ENCODE results near the gene TMEM51.

TMEM51 gene

GRCh38 chr1:15222653-15223303, 69.2 kb downstream of the TMEM51 start:
- no peak for DNase-seq

DNA sequence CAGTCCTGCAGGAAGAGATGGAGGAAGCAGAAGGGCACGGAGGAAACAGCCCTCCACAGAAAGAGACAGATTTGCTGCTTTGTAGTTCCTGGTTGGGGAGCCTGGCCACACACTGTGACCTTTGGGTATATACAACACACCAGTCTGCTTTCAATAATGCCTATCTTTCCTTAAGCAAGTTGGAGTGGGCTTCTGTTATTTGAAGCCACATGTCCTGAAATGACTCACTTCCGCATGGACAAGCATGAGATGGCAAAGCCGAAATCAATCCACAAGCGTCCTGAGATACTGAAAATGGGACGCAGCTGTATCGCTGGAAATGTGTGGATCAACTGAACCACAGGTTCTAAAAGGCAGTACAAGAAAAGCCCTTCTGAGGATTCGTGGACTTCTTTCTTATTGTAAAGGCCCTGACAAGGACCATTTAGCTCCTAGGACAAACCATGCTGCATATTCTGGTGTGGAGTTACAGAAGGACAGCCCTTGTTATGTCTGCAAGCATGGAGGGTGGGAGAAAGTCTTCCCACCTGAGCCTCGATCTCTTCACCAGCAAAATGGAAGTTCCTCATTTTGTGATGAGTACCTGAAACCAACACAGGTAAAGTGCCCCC, 70.8 kb downstream of the TMEM51 start:
- DNase-seq = no peak

DNA sequence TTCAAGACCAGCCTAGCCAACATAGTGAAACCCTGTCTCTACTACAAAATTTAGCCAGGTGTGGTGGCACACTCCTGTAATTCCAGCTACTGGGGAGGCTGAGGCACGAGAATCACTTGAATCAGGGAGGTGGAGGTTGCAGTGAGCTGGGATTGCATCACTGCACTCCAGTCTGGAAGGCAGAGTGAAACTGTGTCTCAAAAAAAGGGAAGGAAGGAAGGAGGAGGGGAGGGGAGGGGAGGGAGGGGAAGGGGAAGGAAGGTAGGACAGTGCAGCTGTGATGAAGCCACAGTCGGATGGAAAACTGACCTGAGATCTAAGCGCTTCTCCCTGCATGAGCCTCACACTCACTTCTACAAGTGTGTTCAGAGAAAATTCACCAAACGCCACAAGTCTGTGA, 71.4 kb downstream of the TMEM51 start:
- DNase-seq = no peak

DNA sequence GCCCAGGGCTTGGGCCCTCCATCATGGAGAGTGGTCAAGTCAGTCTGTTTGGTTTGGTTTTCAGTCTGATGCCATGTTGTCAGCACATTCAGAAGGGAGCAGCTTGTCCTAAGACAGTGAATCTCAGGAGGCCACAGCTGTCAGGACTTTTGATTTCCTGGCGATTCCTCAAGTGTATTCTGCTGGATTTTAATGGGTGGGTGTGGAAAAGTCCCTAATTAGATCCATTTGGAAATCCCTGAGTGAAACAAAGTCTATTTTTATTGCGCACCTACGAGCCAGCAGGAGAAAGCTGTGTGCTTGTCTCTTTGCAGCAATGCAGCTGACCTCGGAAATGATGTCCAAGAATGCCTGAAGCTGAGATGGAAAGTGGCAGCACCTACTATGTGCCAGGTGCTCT, 71.9 kb downstream of the TMEM51 start:
- DNase-seq = no peak

DNA sequence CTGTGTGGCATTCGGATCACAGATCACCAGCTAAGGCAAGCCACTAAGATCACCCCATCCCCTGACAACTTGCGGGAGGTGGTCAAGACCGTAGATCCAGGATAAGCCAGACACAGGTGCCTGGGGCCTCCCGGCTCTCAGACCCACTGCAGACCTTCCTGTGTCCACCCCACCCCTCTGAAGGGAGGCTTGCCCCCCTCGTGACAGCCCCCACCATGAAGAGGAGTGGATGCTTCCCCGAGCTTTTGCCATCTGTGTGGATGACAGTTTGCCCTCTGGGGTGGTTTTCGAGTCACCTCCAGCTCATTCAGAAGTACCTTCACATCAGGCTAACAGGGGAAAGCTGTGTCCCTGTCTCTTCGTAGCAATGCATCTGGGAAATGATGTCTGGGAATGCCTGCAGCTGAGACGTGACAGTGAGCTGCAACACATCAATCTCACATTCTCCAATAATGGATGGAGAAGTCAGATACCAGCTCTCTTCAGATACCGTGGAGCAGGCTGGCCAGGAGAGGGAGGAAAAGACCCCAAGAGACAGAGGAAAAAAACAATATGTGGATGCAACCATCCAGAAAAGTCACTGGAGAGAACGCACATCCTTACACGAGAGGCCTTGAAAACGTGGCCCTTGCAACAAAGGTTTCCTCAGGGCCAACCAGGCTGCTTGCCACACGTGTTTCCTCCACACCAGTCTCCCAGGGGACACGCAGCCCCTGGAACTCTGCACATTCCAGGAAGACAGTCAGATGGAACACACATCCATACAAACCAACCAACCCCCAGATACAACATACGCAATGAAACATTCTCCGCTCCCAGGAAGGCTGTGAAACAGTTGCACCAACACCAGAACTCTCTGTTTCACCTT, 73.1 kb downstream of the TMEM51 start:
- DNase-seq = no peak

- DNase-seq = no peak
Observed at GRCh38 chr1:15229707-15230131, 76.2 kb downstream of the TMEM51 start.

- no peak for DNase-seq
Observed at GRCh38 chr1:15231714-15232201, 78.2 kb downstream of the TMEM51 start.

DNA sequence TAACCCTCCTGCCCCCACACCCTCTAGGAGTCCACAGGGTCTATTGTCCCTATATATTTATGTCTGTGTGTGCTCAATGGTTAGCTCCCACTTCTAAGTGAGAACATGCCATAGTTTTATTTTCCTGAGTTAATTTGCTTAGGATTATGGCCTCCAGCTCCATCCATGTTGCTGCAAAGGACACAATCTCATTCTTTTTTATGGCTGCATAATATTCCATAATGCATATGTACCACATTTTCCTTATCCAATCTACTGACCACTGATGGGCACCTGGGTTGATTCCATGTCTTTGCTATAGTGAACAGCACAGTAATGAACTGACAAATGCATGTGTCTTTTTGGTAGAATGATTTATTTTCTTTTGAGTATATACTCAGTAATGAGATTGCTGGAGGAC, 80.1 kb downstream of the TMEM51 start:
- DNase-seq = no peak

- DNase-seq = no peak
Observed at GRCh38 chr1:15236321-15236721, 82.8 kb downstream of the TMEM51 start.

- DNase-seq = no peak
Observed at GRCh38 chr1:15236746-15237145, 83.2 kb downstream of the TMEM51 start.

DNA sequence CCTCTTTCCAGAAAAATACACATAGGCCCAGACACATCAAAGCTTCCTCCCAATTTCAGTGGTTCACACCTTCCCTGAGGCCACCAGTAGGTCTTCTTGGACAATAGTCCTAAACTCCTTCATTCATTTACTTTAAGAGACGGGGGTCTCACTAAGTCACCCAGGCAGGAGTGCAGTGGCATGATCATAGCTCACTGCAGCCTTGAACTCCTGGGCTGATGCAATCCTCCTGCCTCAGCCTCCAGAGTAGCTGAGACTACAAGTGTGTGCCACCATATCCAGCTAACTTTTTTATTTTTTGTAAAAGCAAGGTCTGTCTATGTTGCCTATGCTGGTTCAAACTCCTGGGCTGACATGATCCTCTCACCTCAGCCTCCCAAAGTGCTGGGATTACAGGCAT, 85.2 kb downstream of the TMEM51 start:
- DNase-seq = no peak

- DNase-seq = no peak
Observed at GRCh38 chr1:15242766-15243165, 89.2 kb downstream of the TMEM51 start.

- no peak for DNase-seq
Observed at GRCh38 chr1:15243275-15244043, 89.9 kb downstream of the TMEM51 start.

DNA sequence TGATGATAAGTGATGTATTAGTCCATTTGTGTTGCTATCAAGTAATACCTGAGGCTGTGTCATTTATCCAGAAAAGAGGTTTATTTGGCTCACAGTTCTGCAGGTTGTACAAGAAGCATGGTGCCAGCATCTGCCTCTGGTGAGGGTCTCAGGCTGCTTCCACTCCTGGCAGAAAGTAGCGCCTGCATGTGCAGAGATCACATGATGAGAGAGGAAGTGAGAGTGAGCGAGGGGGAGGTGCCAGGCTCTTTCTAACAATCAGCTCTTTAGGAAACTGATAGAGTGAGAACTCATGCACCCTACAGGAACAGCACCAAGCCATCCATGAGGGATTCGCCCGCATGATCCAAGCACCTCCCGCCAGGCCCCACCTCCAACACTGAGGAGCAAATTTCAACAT, 91.3 kb downstream of the TMEM51 start:
- no peak for DNase-seq

DNA sequence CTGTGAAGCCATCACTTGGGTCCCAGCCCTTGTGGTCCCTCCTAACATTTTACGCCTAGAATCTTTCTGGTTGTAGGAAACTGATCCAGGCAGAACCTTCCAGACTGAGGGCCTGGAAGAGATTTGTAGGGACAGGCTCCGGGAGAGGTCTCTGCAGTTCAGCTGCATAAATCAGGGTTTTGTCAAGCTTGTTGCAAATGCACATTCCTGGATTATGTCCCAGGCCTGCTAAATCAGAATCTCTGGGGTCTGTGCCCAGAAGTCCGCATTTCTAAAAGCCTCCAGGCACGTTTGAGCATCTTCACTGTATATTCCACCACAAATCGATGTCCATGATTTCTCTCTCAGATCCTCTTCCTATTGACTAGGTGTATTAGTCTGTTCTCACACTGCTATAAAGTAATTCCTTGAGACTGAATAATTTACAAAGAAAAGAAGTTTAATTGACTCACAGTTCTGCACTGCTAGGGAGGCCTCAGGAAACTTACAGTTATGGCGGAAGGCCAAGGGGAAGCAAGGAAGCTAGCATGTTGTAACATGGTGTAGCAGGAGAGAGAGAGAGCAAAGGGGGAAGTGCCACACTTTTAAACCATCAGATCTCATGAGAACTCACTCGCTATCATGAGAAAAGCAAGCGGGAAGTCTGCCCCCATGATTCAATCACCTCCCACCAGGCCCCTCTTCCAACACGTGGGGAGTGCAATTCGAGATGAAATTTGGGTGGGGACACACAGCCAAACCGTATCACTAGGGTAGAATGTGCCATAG, 92.2 kb downstream of the TMEM51 start:
- no peak for DNase-seq

GRCh38 chr1:15246960-15247614, 93.5 kb downstream of the TMEM51 start, which contains the start of gene FHAD1:
FHAD1 (plus strand) TSS chr1:15247223; CDS start chr1:15251785, 4,562 bp downstream.
- DNase-seq = peak; percentile 51

- no peak for DNase-seq
Observed at GRCh38 chr1:15248216-15248615, 94.7 kb downstream of the TMEM51 start.

DNA sequence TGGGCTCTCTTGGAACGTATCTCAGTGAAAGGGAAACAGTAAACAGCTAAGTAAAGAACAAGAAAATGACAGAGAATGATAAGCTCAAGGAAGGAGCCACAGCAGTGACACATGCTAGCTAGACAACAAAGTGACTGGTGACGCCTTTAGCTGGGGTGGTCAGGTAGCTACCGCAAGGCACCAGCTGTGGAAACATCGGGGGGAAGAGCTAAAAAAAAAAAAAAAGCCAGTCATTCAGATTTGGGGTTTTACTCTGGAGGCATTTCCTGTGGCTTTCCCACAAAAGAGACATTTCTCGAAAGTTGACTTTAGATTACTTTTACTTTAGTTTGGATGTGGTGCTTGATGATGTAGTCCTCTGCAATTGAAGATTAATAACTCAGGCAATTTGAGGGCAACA, 95.5 kb downstream of the TMEM51 start:
- DNase-seq = no peak

- no peak for DNase-seq
Observed at GRCh38 chr1:15251857-15252835, 98.6 kb downstream of the TMEM51 start.

- DNase-seq = no peak
Observed at GRCh38 chr1:15254559-15254958, 101.0 kb downstream of the TMEM51 start.

All from NCI-H2227 treated with DMSO at 0.1 percent for 48 hours (cell line).